HUDEP-2 (cell line): ENCODE measurements around the gene FOXC2.

Experiments
- DNase-seq, 76 experiments: peaks; one replicate each; lab custom pipeline; 2025; ENCODE audit not compliant: unreplicated experiment in 76 of 76; lab: John Stamatoyannopoulos, UW

Gene FOXC2

GRCh38 chr16:86554917-86555703 lies 11.5 kb upstream of the FOXC2 start, which contains the start of gene MTHFSD:
Gene MTHFSD (minus strand): TSS chr16:86555235. CDS start chr16:86555184, 51 bp downstream.
- DNase-seq: peak in 75 of 76 experiments; percentile 30 to 93 (median 81)

GRCh38 chr16:86555704-86556075 lies 10.9 kb upstream of the FOXC2 start:
- no peak for DNase-seq

- DNase-seq: no peak
Observed at GRCh38 chr16:86556576-86556975, 10.1 kb upstream of the FOXC2 start.

- no peak for DNase-seq
Observed at GRCh38 chr16:86557587-86557986, 9.0 kb upstream of the FOXC2 start.

GRCh38 chr16:86558355-86559193 lies 8.1 kb upstream of the FOXC2 start:
- no peak for DNase-seq

- no peak for DNase-seq
Observed at GRCh38 chr16:86559802-86560305, 6.8 kb upstream of the FOXC2 start.

GRCh38 chr16:86562356-86562755 lies 4.3 kb upstream of the FOXC2 start:
- no peak for DNase-seq

GRCh38 chr16:86563469-86564345 lies 2.9 kb upstream of the FOXC2 start:
- DNase-seq: peak in 71 of 76 experiments; percentile 13 to 86 (median 68)

GRCh38 chr16:86565181-86565631 lies 1.4 kb upstream of the FOXC2 start:
- DNase-seq: no peak

GRCh38 chr16:86565644-86566511 lies 751 bp upstream of the FOXC2 start:
- no peak for DNase-seq

- DNase-seq: no peak
Observed at GRCh38 chr16:86566966-86567700, 504 bp downstream of the FOXC2 start.

- no peak for DNase-seq
Observed at GRCh38 chr16:86567701-86568581, 1.3 kb downstream of the FOXC2 start.

- DNase-seq: no peak
Observed at GRCh38 chr16:86568677-86569623, 2.3 kb downstream of the FOXC2 start.

- no peak for DNase-seq
Observed at GRCh38 chr16:86569701-86570447, 3.2 kb downstream of the FOXC2 start.

GRCh38 chr16:86570558-86571529 lies 4.2 kb downstream of the FOXC2 start:
- DNase-seq: no peak
